ENCODE measurements around the gene PTPRO. TPM values are rescaled to one million over a fixed set of nuclear protein-coding genes. Genes with fewer than 3 reads are reported as not detected.

Gene PTPRO
- total RNA-seq, 2 donors from 2014 or later = 26.1 to 28.3 TPM

GRCh38 chr12:15404485-15404884, 82.2 kb downstream of the PTPRO start:
- Histone ChIP-seq H3K36me3 (no peaks in the 10 kb centered on the region), H3K9ac (ENCODE audit: low read depth in 2 of 2, low read length in 2 of 2) (no peak overlapping the region), H3K4me1 (no peaks in the 10 kb centered on the region), H3K27me3 (no peaks in the 10 kb centered on the region), H3K4me3 (no peak overlapping the region), H3K9me3 (no peaks in the 10 kb centered on the region), H3K27ac (no peak overlapping the region)
- no peak for TF ChIP-seq CTCF (IDR thresholded peaks at IDR 0.05)
- intact Hi-C loops (cut with DNase I) = no loop called here
- DNase-seq = no peak

DNA sequence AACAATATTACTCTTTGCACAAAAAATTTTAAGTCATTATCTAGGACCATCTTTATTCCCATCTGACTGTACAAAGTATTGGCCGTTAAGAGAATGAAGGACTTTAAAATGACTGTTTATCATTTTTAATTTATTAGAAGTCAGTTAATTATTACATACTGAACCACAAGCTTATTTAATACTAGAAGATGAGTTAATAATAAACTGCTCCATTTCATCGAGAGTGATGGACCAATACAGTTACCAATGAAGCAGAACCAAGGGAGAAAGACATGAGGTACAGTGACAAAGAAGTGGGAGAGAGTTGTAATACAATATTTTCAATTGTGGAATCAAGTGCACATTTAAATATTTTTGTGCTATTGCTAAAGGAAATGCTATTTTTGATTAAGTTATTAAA, 83.3 kb downstream of the PTPRO start:
- intact Hi-C loops (cut with DNase I) = no loop called here
- no peaks in the 10 kb centered on the region for H3K27me3 ChIP-seq
- H3K4me1 ChIP-seq = no peaks in the 10 kb centered on the region
- H3K27ac ChIP-seq = no peak overlapping the region
- TF ChIP-seq CTCF (IDR thresholded peaks at IDR 0.05) = no peak
- H3K36me3 ChIP-seq = no peaks in the 10 kb centered on the region
- DNase-seq = no peak
- no peak overlapping the region for H3K9ac ChIP-seq (ENCODE audit: low read depth in 2 of 2, low read length in 2 of 2)
- no peaks in the 10 kb centered on the region for H3K9me3 ChIP-seq
- H3K4me3 ChIP-seq = no peak overlapping the region

- intact Hi-C loops (cut with DNase I) = no loop called here
- TF ChIP-seq CTCF (IDR thresholded peaks at IDR 0.05) = no peak
These were observed 84.7 kb downstream of the PTPRO start for GRCh38 chr12:15407025-15407424.

DNA sequence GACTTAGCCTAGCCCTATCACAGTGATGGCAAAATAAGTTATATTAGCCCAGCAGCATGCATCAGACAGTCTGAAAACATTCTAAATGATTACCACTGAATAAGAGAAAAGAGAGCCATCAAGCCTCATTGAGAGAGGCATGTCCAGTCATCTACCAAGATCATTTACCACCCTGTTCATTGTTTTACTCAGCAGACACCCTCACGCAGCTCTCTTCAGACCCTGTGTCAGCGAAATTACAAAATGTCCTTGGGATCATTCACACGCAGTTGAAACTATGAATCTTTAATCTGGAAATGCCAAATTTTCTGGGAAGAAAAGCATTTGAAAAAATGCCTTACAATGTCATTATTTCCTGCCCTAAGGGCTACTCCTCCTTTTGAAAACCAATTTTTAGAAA, 89.5 kb downstream of the PTPRO start:
- no peak overlapping the region for H3K4me3 ChIP-seq
- intact Hi-C loops (cut with DNase I) = no loop called here
- no peaks in the 10 kb centered on the region for H3K9me3 ChIP-seq
- no peak for DNase-seq
- TF ChIP-seq CTCF (IDR thresholded peaks at IDR 0.05) = no peak
- no peaks in the 10 kb centered on the region for H3K4me1 ChIP-seq
- H3K9ac ChIP-seq (ENCODE audit: low read depth in 2 of 2, low read length in 2 of 2) = no peak overlapping the region
- no peak overlapping the region for H3K27ac ChIP-seq
- no peaks in the 10 kb centered on the region for H3K27me3 ChIP-seq
- no peaks in the 10 kb centered on the region for H3K36me3 ChIP-seq

More at GRCh38 chr12:15407025-15407424, 84.7 kb downstream of the PTPRO start:
- H3K4me3 ChIP-seq = no peak overlapping the region
- no peaks in the 10 kb centered on the region for H3K36me3 ChIP-seq
- H3K27ac ChIP-seq = no peak overlapping the region
- no peaks in the 10 kb centered on the region for H3K9me3 ChIP-seq
- no peaks in the 10 kb centered on the region for H3K27me3 ChIP-seq
- no peaks in the 10 kb centered on the region for H3K4me1 ChIP-seq
- DNase-seq = no peak
- H3K9ac ChIP-seq (ENCODE audit: low read depth in 2 of 2, low read length in 2 of 2) = no peak overlapping the region

GRCh38 chr12:15417691-15418090, 95.4 kb downstream of the PTPRO start:
- no peak overlapping the region for H3K9ac ChIP-seq (ENCODE audit: low read depth in 2 of 2, low read length in 2 of 2)
- no peaks in the 10 kb centered on the region for H3K27me3 ChIP-seq
- H3K27ac ChIP-seq = no peak overlapping the region
- no peak for DNase-seq
- H3K4me1 ChIP-seq = no peaks in the 10 kb centered on the region
- H3K36me3 ChIP-seq = no peaks in the 10 kb centered on the region
- intact Hi-C loops (cut with DNase I) = no loop called here
- H3K4me3 ChIP-seq = no peak overlapping the region
- TF ChIP-seq CTCF (IDR thresholded peaks at IDR 0.05) = no peak
- no peaks in the 10 kb centered on the region for H3K9me3 ChIP-seq

GRCh38 chr12:15423629-15424028, 101.3 kb downstream of the PTPRO start:
- intact Hi-C loops (cut with DNase I) = no loop called here
- Histone ChIP-seq H3K9me3 (no peaks in the 10 kb centered on the region), H3K4me1 (no peaks in the 10 kb centered on the region), H3K9ac (ENCODE audit: low read depth in 2 of 2, low read length in 2 of 2) (no peak overlapping the region), H3K4me3 (no peak overlapping the region), H3K27me3 (no peaks in the 10 kb centered on the region), H3K27ac (no peak overlapping the region), H3K36me3 (no peaks in the 10 kb centered on the region)
- TF ChIP-seq CTCF (IDR thresholded peaks at IDR 0.05) = no peak
- no peak for DNase-seq
